Hepatocyte (in vitro differentiated cells): Measurements from ENCODE around the gene BCAR1. TPM values are rescaled to one million over a fixed set of nuclear protein-coding genes. Genes with fewer than 3 reads are reported as not detected.
"Not testable (repeated sequence)": the region's sequence is repeated elsewhere in the genome, so short reads cannot be mapped to it uniquely, and the experiment has no call there.

Experiments used
- DNase-seq: peaks from one replicate; pipeline ENCODE4 v3.0.0-alpha.2; 2016; ENCODE audit warnings: low spot score
- H2AFZ ChIP-seq: fragments of 200-600 bp; sonication (generic); 2 replicates; pipeline ENCODE4 v1.6.0; 2016; ENCODE audit warnings: antibody characterized with exemption, mild to moderate bottlenecking
- H3K27ac ChIP-seq: fragments of 200-600 bp; sonication (generic); 2 replicates; pipeline ENCODE4 v1.5.1; 2016; ENCODE audit warnings: mild to moderate bottlenecking
- H3K27me3 ChIP-seq: fragments of 200-600 bp; sonication (generic); 2 replicates; pipeline ENCODE4 v1.6.1; 2016
- H3K36me3 ChIP-seq: fragments of 200-600 bp; sonication (generic); replicated peaks from 2 replicates; pipeline ENCODE4 v1.5.1; 2016; ENCODE audit warnings: low read depth; ENCODE audit not compliant: insufficient read depth
- H3K4me1 ChIP-seq: fragments of 200-600 bp; sonication (generic); 2 replicates; pipeline ENCODE4 v1.5.1; 2016; ENCODE audit warnings: mild to moderate bottlenecking, moderate library complexity; ENCODE audit not compliant: insufficient read depth
- H3K4me2 ChIP-seq: fragments of 200-600 bp; sonication (generic); 2 replicates; pipeline ENCODE4 v1.6.0; 2016
- H3K4me3 ChIP-seq: fragments of 200-600 bp; sonication (generic); 2 replicates; pipeline ENCODE4 v1.5.1; 2016; ENCODE audit warnings: mild to moderate bottlenecking
- H3K79me2 ChIP-seq: fragments of 200-600 bp; sonication (generic); 2 replicates; pipeline ENCODE4 v1.6.0; 2017; ENCODE audit warnings: mild to moderate bottlenecking
- H3K9me2 ChIP-seq: fragments of 200-600 bp; sonication (generic); replicated peaks from 2 replicates; pipeline ENCODE4 v1.6.0; 2017; ENCODE audit warnings: mild to moderate bottlenecking; ENCODE audit not compliant: insufficient read depth
- H3K9me3 ChIP-seq: fragments of 200-600 bp; sonication (generic); 2 replicates; pipeline ENCODE4 v1.5.1; 2016; ENCODE audit warnings: low read depth, mild to moderate bottlenecking
- H4K20me1 ChIP-seq: fragments of 200-600 bp; sonication (generic); 2 replicates; pipeline ENCODE4 v1.6.0; 2016; ENCODE audit warnings: mild to moderate bottlenecking; ENCODE audit not compliant: insufficient read depth, poor library complexity, severe bottlenecking
- EZH2 ChIP-seq: fragments of 200-600 bp; sonication (generic); IDR thresholded peaks from 2 replicates; pipeline ENCODE4 v1.6.1; 2016; ENCODE audit warnings: antibody characterized with exemption, mild to moderate bottlenecking, borderline replicate concordance
- EZH2phosphoT487 ChIP-seq: fragments of 200-600 bp; sonication (generic); IDR thresholded peaks from one replicate; pipeline ENCODE4 v1.6.1; 2018; ENCODE audit warnings: antibody characterized with exemption, mild to moderate bottlenecking, low read depth, moderate library complexity; ENCODE audit not compliant: unreplicated experiment, severe bottlenecking
- WGBS: methylation state at CpG from one replicate; pipeline ENCODE4 v1.1.6; 2016; ENCODE audit warnings: low lambda C conversion rate; ENCODE audit errors: missing lambda C conversion rate; 5-methylcytosine and 5-hydroxymethylcytosine counted together
- polyA plus RNA-seq: library from polyadenylated mRNA; unstranded; fragments of >200 nt; fragmentation: Nextera tagmentation; extraction: Ambion mirVana; gene quantifications from 2 replicates; pipeline ENCODE4 v1.2.1, GENCODE V29; 2016
- total RNA-seq: library from RNA; depleted of rRNA; stranded (reverse); fragments of >200 nt; gene quantifications from 2 replicates; pipeline ENCODE4 v1.2.3, GENCODE V29; 2014
- TF ChIP-seq, protein P1 (sequence below): fragments of 200-600 bp; sonication (generic); IDR thresholded peaks from 2 replicates; pipeline ENCODE4 v1.5.1; 2016; ENCODE audit warnings: antibody characterized with exemption, mild to moderate bottlenecking; ENCODE audit not compliant: poor library complexity

BCAR1 gene
- total and polyA plus RNA-seq, 2 experiments from 2014 or later = 77.3 to 112 TPM

DNA sequence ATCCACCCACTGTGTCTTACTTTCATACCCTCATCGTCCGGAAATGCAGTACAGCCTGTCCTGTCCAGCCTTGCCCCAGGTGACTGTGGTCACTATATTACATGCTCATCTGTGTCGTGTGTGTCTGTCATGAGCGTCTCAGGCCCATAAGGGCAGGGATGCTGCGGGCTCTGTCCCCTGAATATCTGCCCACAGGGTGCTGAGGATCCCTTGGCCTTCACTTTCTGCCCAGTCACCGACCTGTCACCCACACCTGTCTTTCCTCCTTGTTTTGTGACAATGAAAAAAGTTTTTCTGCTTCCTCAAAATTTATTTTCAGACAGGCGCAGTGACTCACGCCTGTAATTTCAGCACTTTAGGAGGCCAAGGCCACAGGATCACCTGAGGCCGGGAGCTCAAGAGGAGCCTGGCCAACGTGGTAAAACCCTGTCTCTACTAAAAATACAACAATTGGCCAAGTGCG, 34.0 kb downstream of the BCAR1 start:
- Histone ChIP-seq H2AFZ (no peak overlapping the region), H3K36me3 (no peaks in the 10 kb centered on the region)

DNA sequence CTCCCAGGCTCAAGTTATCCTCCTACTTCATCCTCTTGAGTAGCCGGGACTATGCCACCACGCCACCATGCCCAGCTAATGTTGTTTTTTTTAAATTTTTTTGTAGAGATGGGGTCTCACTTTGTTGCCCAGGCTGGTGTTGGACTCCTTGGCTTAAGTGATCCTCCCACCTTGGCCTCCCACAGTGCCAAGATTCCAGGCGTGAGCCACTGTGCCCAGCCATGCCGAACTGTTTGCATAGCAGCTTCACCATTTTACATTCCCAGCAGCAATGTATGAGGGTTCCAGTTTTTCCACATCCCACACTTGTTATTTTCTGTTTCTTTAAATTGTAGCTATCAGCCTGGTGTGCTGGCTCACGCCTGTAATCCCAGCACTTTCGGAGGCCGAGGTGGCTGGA, 34.8 kb downstream of the BCAR1 start:
- no peaks in the 10 kb centered on the region for H3K9me2 ChIP-seq
- H3K4me2 ChIP-seq = no peak overlapping the region
- H4K20me1 ChIP-seq = no peaks in the 10 kb centered on the region
- no peak for TF ChIP-seq EZH2
- TF ChIP-seq, protein P1, sequence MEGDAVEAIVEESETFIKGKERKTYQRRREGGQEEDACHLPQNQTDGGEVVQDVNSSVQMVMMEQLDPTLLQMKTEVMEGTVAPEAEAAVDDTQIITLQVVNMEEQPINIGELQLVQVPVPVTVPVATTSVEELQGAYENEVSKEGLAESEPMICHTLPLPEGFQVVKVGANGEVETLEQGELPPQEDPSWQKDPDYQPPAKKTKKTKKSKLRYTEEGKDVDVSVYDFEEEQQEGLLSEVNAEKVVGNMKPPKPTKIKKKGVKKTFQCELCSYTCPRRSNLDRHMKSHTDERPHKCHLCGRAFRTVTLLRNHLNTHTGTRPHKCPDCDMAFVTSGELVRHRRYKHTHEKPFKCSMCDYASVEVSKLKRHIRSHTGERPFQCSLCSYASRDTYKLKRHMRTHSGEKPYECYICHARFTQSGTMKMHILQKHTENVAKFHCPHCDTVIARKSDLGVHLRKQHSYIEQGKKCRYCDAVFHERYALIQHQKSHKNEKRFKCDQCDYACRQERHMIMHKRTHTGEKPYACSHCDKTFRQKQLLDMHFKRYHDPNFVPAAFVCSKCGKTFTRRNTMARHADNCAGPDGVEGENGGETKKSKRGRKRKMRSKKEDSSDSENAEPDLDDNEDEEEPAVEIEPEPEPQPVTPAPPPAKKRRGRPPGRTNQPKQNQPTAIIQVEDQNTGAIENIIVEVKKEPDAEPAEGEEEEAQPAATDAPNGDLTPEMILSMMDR = no peak
- no peak for TF ChIP-seq EZH2phosphoT487
- 91% methylated on average over 7 of the region's 7 CpGs for WGBS
- H2AFZ ChIP-seq = no peak overlapping the region
- no peaks in the 10 kb centered on the region for H3K4me1 ChIP-seq
- no peaks in the 10 kb centered on the region for H3K79me2 ChIP-seq
- H3K4me3 ChIP-seq = no peak overlapping the region
- H3K9me3 ChIP-seq = no peaks in the 10 kb centered on the region
- DNase-seq = no peak
- no peaks in the 10 kb centered on the region for H3K27me3 ChIP-seq
- no peaks in the 10 kb centered on the region for H3K36me3 ChIP-seq
- H3K27ac ChIP-seq = no peak overlapping the region

More for the DNA sequence above, 34.0 kb downstream of the BCAR1 start:
- Histone ChIP-seq H3K4me2 (no peak overlapping the region), H3K4me1 (no peaks in the 10 kb centered on the region), H4K20me1 (no peaks in the 10 kb centered on the region), H3K4me3 (no peak overlapping the region), H3K79me2 (no peaks in the 10 kb centered on the region), H3K27ac (no peak overlapping the region), H3K9me2 (no peaks in the 10 kb centered on the region), H3K27me3 (no peaks in the 10 kb centered on the region), H3K9me3 (no peaks in the 10 kb centered on the region)
- 85% methylated on average over 11 of the region's 11 CpGs for WGBS
- TF ChIP-seq, protein P1 = no peak
- no peak for TF ChIP-seq EZH2
- no peak for TF ChIP-seq EZH2phosphoT487
- no peak for DNase-seq

DNA sequence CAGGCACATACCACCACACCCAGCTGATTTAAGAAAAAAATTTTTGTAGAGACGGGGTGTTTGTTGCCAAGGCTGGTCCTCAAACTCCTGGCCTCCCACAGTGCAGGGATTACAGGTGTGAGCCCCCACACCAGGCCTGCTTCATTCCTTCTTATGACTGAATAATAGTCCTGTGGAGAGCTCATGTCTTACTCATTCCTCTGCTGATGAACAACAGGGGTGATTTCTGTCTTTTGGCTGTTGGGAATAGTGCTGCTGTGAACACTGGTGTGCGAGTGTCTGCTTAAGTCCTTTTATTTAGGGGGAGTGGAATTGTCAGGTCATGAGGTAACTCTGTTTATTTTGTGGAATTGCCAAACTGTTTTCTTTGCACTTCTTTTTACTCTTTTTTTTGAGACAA, 35.3 kb downstream of the BCAR1 start:
- Histone ChIP-seq H3K79me2 (no peaks in the 10 kb centered on the region), H3K9me3 (no peaks in the 10 kb centered on the region), H3K4me3 (no peak overlapping the region), H2AFZ (no peak overlapping the region), H3K4me1 (no peaks in the 10 kb centered on the region), H3K36me3 (no peaks in the 10 kb centered on the region), H3K27me3 (no peaks in the 10 kb centered on the region), H3K9me2 (no peaks in the 10 kb centered on the region), H3K4me2 (no peak overlapping the region), H3K27ac (no peak overlapping the region), H4K20me1 (no peaks in the 10 kb centered on the region)
- no peak for DNase-seq
- WGBS = 87% methylated on average over 2 of the region's 2 CpGs
- TF ChIP-seq, protein P1 = no peak
- no peak for TF ChIP-seq EZH2phosphoT487
- no peak for TF ChIP-seq EZH2

- DNase-seq, H3K36me3 ChIP-seq, H3K9me3 ChIP-seq, H3K9me2 ChIP-seq, H4K20me1 ChIP-seq, H3K27ac ChIP-seq, H3K27me3 ChIP-seq, H3K4me1 ChIP-seq, H3K4me3 ChIP-seq, H2AFZ ChIP-seq, H3K79me2 ChIP-seq, H3K4me2 ChIP-seq: not testable (repeated sequence)
- 87% methylated on average over 10 of the region's 10 CpGs for WGBS
Measured at GRCh38 chr16:75211286-75211685, 40.1 kb downstream of the BCAR1 start.
